Measurements from ENCODE around the gene FLT1. TPM values are rescaled to one million over a fixed set of nuclear protein-coding genes. Genes with fewer than 3 reads are reported as not detected.

The FLT1 gene
- total RNA-seq, 1 donor from 2014 or later, result 46.0 TPM

DNA sequence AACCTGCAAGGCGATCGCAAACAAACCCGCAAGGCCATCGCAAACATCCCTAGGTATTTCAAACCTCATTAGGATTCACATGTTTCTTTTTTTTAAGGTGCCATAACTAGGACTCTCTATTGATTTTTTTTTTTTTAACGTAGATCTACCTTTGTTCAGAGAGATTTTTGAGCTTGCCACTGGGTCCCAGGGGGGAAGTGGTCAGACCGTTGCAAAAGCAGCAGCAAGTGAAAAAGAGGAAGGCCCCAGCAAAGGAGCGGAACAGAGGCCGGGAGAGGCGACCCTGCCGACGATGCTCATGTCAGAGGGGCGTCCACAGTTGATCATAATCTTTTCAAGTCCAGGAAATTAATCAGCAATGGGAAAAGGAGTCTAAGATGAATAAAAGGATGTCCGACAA, 32.7 kb upstream of the FLT1 start:
- TF ChIP-seq, protein P1, sequence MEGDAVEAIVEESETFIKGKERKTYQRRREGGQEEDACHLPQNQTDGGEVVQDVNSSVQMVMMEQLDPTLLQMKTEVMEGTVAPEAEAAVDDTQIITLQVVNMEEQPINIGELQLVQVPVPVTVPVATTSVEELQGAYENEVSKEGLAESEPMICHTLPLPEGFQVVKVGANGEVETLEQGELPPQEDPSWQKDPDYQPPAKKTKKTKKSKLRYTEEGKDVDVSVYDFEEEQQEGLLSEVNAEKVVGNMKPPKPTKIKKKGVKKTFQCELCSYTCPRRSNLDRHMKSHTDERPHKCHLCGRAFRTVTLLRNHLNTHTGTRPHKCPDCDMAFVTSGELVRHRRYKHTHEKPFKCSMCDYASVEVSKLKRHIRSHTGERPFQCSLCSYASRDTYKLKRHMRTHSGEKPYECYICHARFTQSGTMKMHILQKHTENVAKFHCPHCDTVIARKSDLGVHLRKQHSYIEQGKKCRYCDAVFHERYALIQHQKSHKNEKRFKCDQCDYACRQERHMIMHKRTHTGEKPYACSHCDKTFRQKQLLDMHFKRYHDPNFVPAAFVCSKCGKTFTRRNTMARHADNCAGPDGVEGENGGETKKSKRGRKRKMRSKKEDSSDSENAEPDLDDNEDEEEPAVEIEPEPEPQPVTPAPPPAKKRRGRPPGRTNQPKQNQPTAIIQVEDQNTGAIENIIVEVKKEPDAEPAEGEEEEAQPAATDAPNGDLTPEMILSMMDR (IDR thresholded peaks at IDR 0.05), result no peak
- H3K4me1 ChIP-seq, result peaks cover 5% of the 10 kb centered on the region in 2 donors
- H3K9me3 ChIP-seq, result no peaks in the 10 kb centered on the region
- intact Hi-C loops (cut with DNase I), result no loop called here
- no peak overlapping the region for H3K27ac ChIP-seq
- H3K4me3 ChIP-seq, result no peak overlapping the region
- DNase-seq (ENCODE audit: low spot score in 2 of 2), result no peak
- peaks cover 12% of the 10 kb centered on the region for H3K27me3 ChIP-seq
- H3K36me3 ChIP-seq, result no peaks in the 10 kb centered on the region

DNA sequence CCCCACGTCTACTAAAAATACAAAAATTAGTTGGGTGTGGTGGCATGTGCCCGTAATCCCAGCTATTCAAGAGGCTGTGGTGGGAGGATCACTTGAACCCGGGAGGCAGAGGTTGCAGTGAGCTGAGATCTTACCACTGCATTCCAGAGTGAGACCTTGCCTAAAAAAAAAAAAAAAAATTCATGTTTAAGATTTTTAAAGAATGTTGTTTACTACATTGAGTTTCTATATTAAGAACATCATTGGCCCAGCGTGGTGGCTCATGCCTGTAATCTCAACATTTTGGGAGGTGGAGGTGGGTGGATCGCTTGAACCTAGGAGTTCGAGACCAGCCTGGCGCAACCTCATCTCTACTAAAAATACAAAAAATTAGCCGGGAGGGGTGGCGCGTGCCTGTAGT, 31.9 kb upstream of the FLT1 start:
- Histone ChIP-seq H3K4me1 (peaks cover 0 to 5% of the 10 kb centered on the region in 2 donors), H3K9me3 (no peaks in the 10 kb centered on the region), H3K27me3 (peaks cover 7% of the 10 kb centered on the region), H3K36me3 (no peaks in the 10 kb centered on the region), H3K4me3 (no peak overlapping the region), H3K27ac (no peak overlapping the region)
- DNase-seq (ENCODE audit: low spot score in 2 of 2), result no peak
- intact Hi-C loops (cut with DNase I), result no loop called here
- TF ChIP-seq, protein P1 (IDR thresholded peaks at IDR 0.05), result no peak

DNA sequence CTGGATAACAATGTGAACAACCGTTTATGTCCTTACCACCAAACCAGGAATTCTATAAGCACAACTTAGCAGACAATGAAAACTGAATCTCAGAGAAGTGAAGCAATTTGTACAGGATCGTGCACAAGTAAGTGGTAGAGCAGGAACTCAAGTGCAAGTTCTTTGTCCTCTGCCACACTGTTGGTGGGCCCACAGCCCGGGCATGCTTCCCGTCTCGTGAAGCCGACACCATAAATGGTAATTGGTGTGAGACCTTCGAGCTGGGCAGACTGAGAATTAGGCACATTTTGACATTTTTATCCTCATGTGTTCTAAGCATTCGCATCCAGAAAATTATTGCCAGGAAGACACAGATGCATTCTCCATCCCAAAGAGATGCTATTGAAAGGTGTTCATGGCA, 27.9 kb upstream of the FLT1 start:
- intact Hi-C loops (cut with DNase I), result no loop called here
- TF ChIP-seq, protein P1 (IDR thresholded peaks at IDR 0.05), result no peak
- Histone ChIP-seq H3K4me3 (no peak overlapping the region), H3K9me3 (no peaks in the 10 kb centered on the region), H3K4me1 (no peaks in the 10 kb centered on the region), H3K27me3 (no peaks in the 10 kb centered on the region), H3K36me3 (no peaks in the 10 kb centered on the region), H3K27ac (no peak overlapping the region)
- DNase-seq (ENCODE audit: low spot score in 2 of 2), result no peak

DNA sequence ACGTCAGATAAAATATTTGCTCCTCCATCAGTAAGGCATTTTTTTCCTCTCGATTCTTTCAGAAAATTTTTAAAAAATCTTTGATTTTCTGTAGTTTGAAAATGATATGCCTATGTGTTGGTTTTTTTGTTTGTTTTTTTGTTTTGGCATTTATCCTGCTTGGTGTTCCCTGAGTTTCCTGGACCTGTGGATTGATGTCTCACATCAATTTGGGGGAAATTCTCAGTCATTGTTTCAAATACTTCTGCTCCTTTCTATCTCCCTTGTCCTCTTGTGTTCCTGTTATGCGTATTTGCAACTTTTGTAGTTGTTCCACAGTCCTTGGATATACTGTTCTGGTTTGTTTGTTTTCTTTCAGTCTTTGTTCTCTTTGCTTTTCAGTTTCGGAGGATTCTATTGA, 18.8 kb upstream of the FLT1 start:
- Histone ChIP-seq H3K36me3 (no peaks in the 10 kb centered on the region), H3K4me1 (no peaks in the 10 kb centered on the region), H3K27me3 (no peaks in the 10 kb centered on the region), H3K9me3 (no peaks in the 10 kb centered on the region), H3K27ac (no peak overlapping the region), H3K4me3 (no peak overlapping the region)
- DNase-seq (ENCODE audit: low spot score in 2 of 2), result no peak
- intact Hi-C loops (cut with DNase I), result no loop called here
- TF ChIP-seq, protein P1 (IDR thresholded peaks at IDR 0.05), result no peak

DNA sequence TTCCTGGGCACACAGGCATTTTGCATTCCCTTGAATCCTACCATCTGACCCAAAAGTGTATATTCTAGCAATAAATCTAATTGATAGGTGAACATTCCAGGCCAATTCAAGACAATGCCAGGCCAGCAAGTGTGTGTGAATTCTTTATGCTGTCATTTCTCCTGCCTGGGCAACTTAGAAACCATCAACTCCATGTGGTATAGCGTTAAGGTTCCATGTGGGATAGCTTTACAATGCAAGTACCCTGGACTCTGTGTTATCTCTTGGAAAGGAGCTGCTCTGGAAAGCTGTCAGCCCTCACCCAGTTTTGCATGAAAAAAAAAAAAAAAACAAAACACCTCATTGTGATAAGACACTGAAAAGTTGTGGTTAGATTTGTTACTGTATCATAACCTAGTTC, 15.6 kb upstream of the FLT1 start:
- Histone ChIP-seq H3K4me3 (no peak overlapping the region), H3K36me3 (no peaks in the 10 kb centered on the region), H3K4me1 (no peaks in the 10 kb centered on the region), H3K9me3 (no peaks in the 10 kb centered on the region), H3K27me3 (no peaks in the 10 kb centered on the region), H3K27ac (no peak overlapping the region)
- no peak for DNase-seq (ENCODE audit: low spot score in 2 of 2)
- TF ChIP-seq, protein P1 (IDR thresholded peaks at IDR 0.05), result no peak
- intact Hi-C loops (cut with DNase I), result no loop called here

DNA sequence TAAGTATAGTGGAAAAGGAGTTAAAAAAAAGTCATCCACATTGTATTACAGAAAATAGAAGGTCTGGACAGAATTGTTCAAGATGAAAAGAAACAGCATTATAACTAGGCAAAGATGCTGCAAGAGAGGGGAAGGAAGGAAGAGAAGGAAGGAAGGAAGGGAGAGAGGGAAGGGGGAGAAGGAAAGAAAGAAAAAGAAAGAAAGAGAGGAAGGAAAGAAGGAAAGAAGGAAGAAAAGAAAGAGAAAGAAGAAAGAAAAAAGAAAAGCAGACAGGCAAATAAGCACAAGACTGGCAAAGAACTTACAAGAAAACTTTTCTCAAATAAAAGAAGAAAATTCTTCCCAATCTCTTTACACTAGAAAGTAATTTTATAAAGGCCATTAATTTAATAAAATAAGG, 15.1 kb upstream of the FLT1 start:
- no peak for DNase-seq (ENCODE audit: low spot score in 2 of 2)

More for the DNA sequence above, 15.1 kb upstream of the FLT1 start:
- Histone ChIP-seq H3K4me1 (no peaks in the 10 kb centered on the region), H3K27me3 (no peaks in the 10 kb centered on the region), H3K9me3 (no peaks in the 10 kb centered on the region), H3K27ac (no peak overlapping the region), H3K36me3 (no peaks in the 10 kb centered on the region), H3K4me3 (no peak overlapping the region)
- intact Hi-C loops (cut with DNase I), result no loop called here
- TF ChIP-seq, protein P1 (IDR thresholded peaks at IDR 0.05), result no peak

All from ascending aorta (tissue), 2 donors.